Heart left ventricle (tissue), 16 donors: ENCODE results near the gene SHROOM3. TPM values are rescaled to one million over a fixed set of nuclear protein-coding genes. Genes with fewer than 3 reads are reported as not detected.

Source experiments
- ATAC-seq, 4 donors: fragments of 200-7000 bp; cut with Tn5 transposase; one replicate each; pipeline ENCODE4 v1.9.1; 2020 to 2022; ENCODE audit warnings: moderate library complexity in 4 of 4, mild to moderate bottlenecking in 3 of 4, moderate number of reproducible peaks in 1 of 4
- DNase-seq, 5 donors: peaks; one replicate each; pipeline ENCODE4 v3.0.0-alpha.2; 2020
- H3K27ac ChIP-seq, 12 donors: fragments of 200-600 bp; sonication (generic) in 4 of 12; one replicate each; pipeline versions ENCODE4 v1.5.0 to v1.8.0; 2016 to 2022; ENCODE audit warnings: mild to moderate bottlenecking in 2 of 12
- H3K27me3 ChIP-seq, 9 donors: fragments of 200-600 bp; sonication (generic) in 2 of 9; one replicate each; pipeline versions ENCODE4 v1.5.1 to v1.8.0; 2016 to 2022; ENCODE audit warnings: mild to moderate bottlenecking in 3 of 9
- H3K36me3 ChIP-seq, 9 donors: fragments of 200-600 bp; sonication (generic) in 2 of 9; one replicate each; pipeline versions ENCODE4 v1.5.0 to v1.8.0; 2018 to 2022; ENCODE audit warnings: mild to moderate bottlenecking in 2 of 9
- H3K4me1 ChIP-seq, 12 donors: fragments of 200-600 bp; sonication (generic) in 4 of 12; one replicate each; pipeline versions ENCODE4 v1.5.0 to v1.8.0; 2016 to 2022; ENCODE audit warnings: mild to moderate bottlenecking in 3 of 12
- H3K4me3 ChIP-seq, 12 donors: fragments of 200-600 bp; sonication (generic) in 4 of 12; one replicate each; pipeline versions ENCODE4 v1.5.0 to v1.8.0; 2017 to 2022; ENCODE audit warnings: mild to moderate bottlenecking in 9 of 12, moderate library complexity in 4 of 12
- H3K9me3 ChIP-seq, 12 donors: fragments of 200-600 bp; sonication (generic) in 4 of 12; one replicate each; pipeline versions ENCODE4 v1.5.0 to v1.8.0; 2016 to 2022; ENCODE audit warnings: mild to moderate bottlenecking in 1 of 12
- CTCF ChIP-seq, 12 donors: fragments of 200-600 bp; sonication (generic) in 4 of 12; IDR thresholded peaks; one replicate each; pipeline versions ENCODE4 v1.5.0 to v1.8.0; 2018 to 2022; ENCODE audit warnings: antibody characterized with exemption in 12 of 12, mild to moderate bottlenecking in 5 of 12
- POLR2A ChIP-seq, 2 donors: fragments of 450-650 bp; IDR thresholded peaks; one replicate each; pipeline ENCODE4 v1.6.1; 2017; ENCODE audit warnings: antibody characterized with exemption in 2 of 2, mild to moderate bottlenecking in 2 of 2, moderate library complexity in 2 of 2
- WGBS, 4 donors: extraction: QIAGEN DNeasy Blood & Tissue Kit in 2 of 4; methylation state at CpG; one replicate each; pipeline versions ENCODE4 v1.1.5 to v1.1.7; 2013 to 2018; 5-methylcytosine and 5-hydroxymethylcytosine counted together
- intact Hi-C, 10 donors: fragments of 100-400 bp; cut with DNase I; formaldehyde crosslinking; loops; one replicate each; pipeline versions ENCODE4 v1.11.1 to v1.14.2; 2022
- polyA plus RNA-seq, 2 donors: library from polyadenylated mRNA; stranded (reverse); fragments of 200-250 nt; gene quantifications; one replicate each; pipeline ENCODE4 v1.2.3, GENCODE V29; 2013
- total RNA-seq, 9 donors: library from RNA; depleted of rRNA in 2 of 9; stranded (reverse); fragments of >200 nt in 2 of 9; fragmentation: NEBNext Ultra II Directional in 3 of 9; extraction: Animal tissue kit (Norgen Biotek cat#: 25700) in 3 of 9; gene quantifications; one replicate each; pipeline versions ENCODE4 v1.1.0 to v1.2.4, GENCODE V29; 2016 to 2023
- donor health status: ischemic (EF 13 %, LVEDD 7.1; RV severe dilation, severe dysfunction).
- donor health status: healthy with polysubstance abuse.
- donor health status: DM: no; HTN: yes; CAD: no.
- donor health status: DM: no; HTN: no; CAD: no.
- donor health status: ischemic (EF 25% LVEDD 6.9; RV normal size, moderate dysfunction).
- donor health status: ischemic (EF 25% LVEDD 5.7; RV mildly dilated, moderate dysfunction).
- donor health status: healthy.
- donor health status: DM: yes; HTN: yes; CAD: no.
- donor health status: ischemic (EF 35%, LVEDD 5.7; RV mildly dilated, moderate dysfunction).
- donor health status: nonischemic (EF 11% LVEDD 7.7; RV severe dilation, severe dysfunction).
- donor health status: DM: yes; HTN: yes; CAD: no.
- donor health status: PGD.
- donor health status: ischemic (EF 29% LVEDD 5.4; RV normal size, mild dysfunction).
- donor health status: nonischemic (EF 23%, LVEDD 6.1; RV moderate dilation, normal function).

SHROOM3 gene
- total and polyA plus RNA-seq, 11 donors = 4.6 to 38.5 (median 20.3) TPM

- WGBS, 4 donors = 47 to 64% (median 56%) methylated on average over 2 of the region's 2 CpGs
- peaks cover 0 to 11% (median 0%) of the 10 kb centered on the region in 12 donors for H3K4me1 ChIP-seq
- no peak for TF ChIP-seq POLR2A (IDR thresholded peaks at IDR 0.05)
- TF ChIP-seq CTCF (IDR thresholded peaks at IDR 0.05) = no peak
- H3K27ac ChIP-seq = no peak overlapping the region
- ATAC-seq = no peak
- DNase-seq = no peak
- H3K27me3 ChIP-seq = no peaks in the 10 kb centered on the region
- intact Hi-C loops = loop anchor here in 1 of 10 donors (10.0 kb wide), 1 partner anchor 333 kb away; the partner anchor contains the start of gene SHROOM3
- no peaks in the 10 kb centered on the region for H3K9me3 ChIP-seq
- no peak overlapping the region for H3K4me3 ChIP-seq
- H3K36me3 ChIP-seq = peaks cover 0 to 23% (median 12%) of the 10 kb centered on the region in 9 donors
Observed at GRCh38 chr4:76767983-76768382, 333.0 kb downstream of the SHROOM3 start.

- H3K36me3 ChIP-seq = peaks cover 0 to 29% (median 12%) of the 10 kb centered on the region in 9 donors
- no peaks in the 10 kb centered on the region for H3K27me3 ChIP-seq
- DNase-seq (no peak), ATAC-seq (no peak)
- H3K27ac ChIP-seq = no peak overlapping the region
- H3K4me3 ChIP-seq = no peak overlapping the region
- no peaks in the 10 kb centered on the region for H3K4me1 ChIP-seq
- TF ChIP-seq CTCF (IDR thresholded peaks at IDR 0.05) (no peak), POLR2A (IDR thresholded peaks at IDR 0.05) (no peak)
- peaks cover 0 to 6% (median 0%) of the 10 kb centered on the region in 12 donors for H3K9me3 ChIP-seq
- intact Hi-C loops = no loop called here
- 56 to 69% (median 59%) methylated on average over 5 of the region's 5 CpGs for WGBS, 4 donors
Observed at GRCh38 chr4:76772498-76773106, 337.6 kb downstream of the SHROOM3 start.

GRCh38 chr4:76773766-76774165 lies 338.7 kb downstream of the SHROOM3 start:
- no peaks in the 10 kb centered on the region for H3K4me1 ChIP-seq
- H3K4me3 ChIP-seq = no peak overlapping the region
- intact Hi-C loops = no loop called here
- H3K27ac ChIP-seq = no peak overlapping the region
- no peak for ATAC-seq
- DNase-seq = no peak
- no peak for TF ChIP-seq POLR2A (IDR thresholded peaks at IDR 0.05)
- no peak for TF ChIP-seq CTCF (IDR thresholded peaks at IDR 0.05)
- peaks cover 0 to 6% (median 0%) of the 10 kb centered on the region in 12 donors for H3K9me3 ChIP-seq
- no peaks in the 10 kb centered on the region for H3K27me3 ChIP-seq
- peaks cover 0 to 33% (median 14%) of the 10 kb centered on the region in 9 donors for H3K36me3 ChIP-seq

DNA sequence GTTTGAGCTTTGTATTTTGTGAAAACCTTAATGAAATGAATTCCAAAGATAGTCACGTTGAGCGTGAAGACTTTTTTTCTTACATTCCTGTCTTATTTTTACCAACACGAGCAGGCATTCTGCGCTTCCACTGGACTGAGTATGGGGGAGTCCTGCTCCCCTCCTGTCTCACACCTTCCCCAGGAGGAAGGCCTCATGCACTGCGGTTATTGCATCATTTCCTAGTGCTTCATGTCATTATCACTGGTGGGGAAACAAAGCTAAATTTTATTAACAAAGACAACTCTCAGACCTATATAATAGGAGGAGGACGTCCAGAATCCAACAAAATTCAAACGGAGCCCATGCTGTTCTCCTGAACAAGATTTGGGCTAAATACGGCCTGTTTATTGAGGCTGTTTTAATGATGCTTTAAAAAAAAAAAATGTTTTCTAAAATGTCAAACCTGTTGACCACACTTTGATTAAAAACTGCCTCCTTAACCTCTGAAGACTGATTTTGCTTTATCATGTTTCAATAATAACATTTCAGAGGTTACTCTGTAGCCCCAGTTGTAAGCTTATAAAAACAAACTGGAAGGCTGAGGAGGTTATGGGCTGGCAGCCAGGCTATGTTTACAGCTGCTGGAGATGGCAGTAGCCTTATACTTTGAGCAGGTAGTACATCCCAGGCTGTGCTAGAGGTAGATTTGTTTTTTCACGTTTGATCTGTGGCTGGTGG lies 344.9 kb downstream of the SHROOM3 start:
- WGBS, 4 donors = 83 to 86% (median 85%) methylated on average over 9 of the region's 9 CpGs
- H3K27me3 ChIP-seq = no peaks in the 10 kb centered on the region
- peaks cover 0 to 6% (median 0%) of the 10 kb centered on the region in 12 donors for H3K9me3 ChIP-seq
- no peak for ATAC-seq
- no peak for TF ChIP-seq POLR2A (IDR thresholded peaks at IDR 0.05)
- no peak for TF ChIP-seq CTCF (IDR thresholded peaks at IDR 0.05)
- peaks cover 0 to 11% (median 0%) of the 10 kb centered on the region in 12 donors for H3K4me1 ChIP-seq
- intact Hi-C loops = no loop called here
- DNase-seq = no peak
- H3K4me3 ChIP-seq = no peak overlapping the region
- H3K27ac ChIP-seq = no peak overlapping the region
- H3K36me3 ChIP-seq = peaks cover 0 to 40% (median 7%) of the 10 kb centered on the region in 9 donors
